PFSK-1 (cell line): ENCODE data around the gene LRRC47.

Experiments
- FOXP2 ChIP-seq: optimal IDR thresholded peaks from 2 replicates; pipeline ENCODE3; 2011; ENCODE audit warnings: borderline replicate concordance, control low read depth, inconsistent platforms; ENCODE audit not compliant: insufficient read depth; ENCODE audit errors: extremely low read length, extremely low read depth
- POLR2AphosphoS5 ChIP-seq: IDR thresholded peaks from 2 replicates; pipeline ENCODE4 v1.6.1; 2012; ENCODE audit warnings: low read depth, mild to moderate bottlenecking, control low read depth, low read length, moderate library complexity
- SIN3A ChIP-seq: IDR thresholded peaks from 2 replicates; pipeline ENCODE4 v1.6.1; 2012; ENCODE audit warnings: mild to moderate bottlenecking, low read length, moderate library complexity, borderline replicate concordance; ENCODE audit not compliant: insufficient read depth
- TAF1 ChIP-seq: IDR thresholded peaks from 2 replicates; pipeline ENCODE4 v1.6.1; 2012; ENCODE audit warnings: low read length, control low read depth, borderline replicate concordance; ENCODE audit not compliant: insufficient read depth
- TF ChIP-seq, protein P1 (sequence below), 2 experiments: IDR thresholded peaks; 2 replicates each; pipeline versions ENCODE4 v1.6.1 to v1.8.0; 2011 to 2012; ENCODE audit warnings: low read depth in 2 of 2, low read length in 2 of 2, control low read depth in 1 of 2, inconsistent platforms in 1 of 2, mild to moderate bottlenecking in 1 of 2, moderate library complexity in 1 of 2; ENCODE audit not compliant: insufficient read depth in 1 of 2

The LRRC47 gene

DNA sequence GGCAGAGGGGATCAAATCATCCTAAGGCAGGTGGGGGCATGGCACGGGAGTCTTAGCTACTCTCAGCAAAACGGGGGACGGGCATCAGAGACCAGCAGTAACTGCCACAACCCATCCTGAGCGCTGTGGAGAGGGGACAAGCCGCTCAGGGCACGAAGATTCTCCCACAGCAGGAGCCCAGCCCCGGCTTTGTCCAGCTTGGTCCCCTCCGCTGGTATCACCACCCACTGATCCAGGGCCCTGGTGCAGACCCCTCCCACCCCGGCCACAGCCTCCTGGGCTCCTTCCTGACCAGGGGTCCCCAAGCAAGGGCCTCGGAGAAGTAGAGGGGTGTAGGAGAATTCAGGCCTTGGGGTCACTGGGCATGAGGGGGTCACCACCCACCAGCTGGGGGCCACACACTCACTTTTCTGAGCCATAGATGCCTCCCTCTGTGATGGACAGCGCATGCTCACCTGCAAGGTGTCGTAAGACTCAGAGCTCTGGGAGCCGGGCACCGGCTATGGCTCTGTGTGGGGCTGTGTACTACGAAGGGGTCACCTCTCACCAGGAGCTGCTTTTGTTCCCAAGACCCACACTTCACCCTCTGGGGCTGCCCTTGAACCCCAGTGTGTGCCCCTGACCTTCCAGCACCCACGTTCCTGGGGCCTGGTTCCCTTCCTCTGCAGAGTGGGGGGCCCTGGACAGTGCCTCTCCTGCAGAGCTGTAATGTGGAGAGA, 26.1 kb downstream of the LRRC47 start:
- TF ChIP-seq, protein P1, sequence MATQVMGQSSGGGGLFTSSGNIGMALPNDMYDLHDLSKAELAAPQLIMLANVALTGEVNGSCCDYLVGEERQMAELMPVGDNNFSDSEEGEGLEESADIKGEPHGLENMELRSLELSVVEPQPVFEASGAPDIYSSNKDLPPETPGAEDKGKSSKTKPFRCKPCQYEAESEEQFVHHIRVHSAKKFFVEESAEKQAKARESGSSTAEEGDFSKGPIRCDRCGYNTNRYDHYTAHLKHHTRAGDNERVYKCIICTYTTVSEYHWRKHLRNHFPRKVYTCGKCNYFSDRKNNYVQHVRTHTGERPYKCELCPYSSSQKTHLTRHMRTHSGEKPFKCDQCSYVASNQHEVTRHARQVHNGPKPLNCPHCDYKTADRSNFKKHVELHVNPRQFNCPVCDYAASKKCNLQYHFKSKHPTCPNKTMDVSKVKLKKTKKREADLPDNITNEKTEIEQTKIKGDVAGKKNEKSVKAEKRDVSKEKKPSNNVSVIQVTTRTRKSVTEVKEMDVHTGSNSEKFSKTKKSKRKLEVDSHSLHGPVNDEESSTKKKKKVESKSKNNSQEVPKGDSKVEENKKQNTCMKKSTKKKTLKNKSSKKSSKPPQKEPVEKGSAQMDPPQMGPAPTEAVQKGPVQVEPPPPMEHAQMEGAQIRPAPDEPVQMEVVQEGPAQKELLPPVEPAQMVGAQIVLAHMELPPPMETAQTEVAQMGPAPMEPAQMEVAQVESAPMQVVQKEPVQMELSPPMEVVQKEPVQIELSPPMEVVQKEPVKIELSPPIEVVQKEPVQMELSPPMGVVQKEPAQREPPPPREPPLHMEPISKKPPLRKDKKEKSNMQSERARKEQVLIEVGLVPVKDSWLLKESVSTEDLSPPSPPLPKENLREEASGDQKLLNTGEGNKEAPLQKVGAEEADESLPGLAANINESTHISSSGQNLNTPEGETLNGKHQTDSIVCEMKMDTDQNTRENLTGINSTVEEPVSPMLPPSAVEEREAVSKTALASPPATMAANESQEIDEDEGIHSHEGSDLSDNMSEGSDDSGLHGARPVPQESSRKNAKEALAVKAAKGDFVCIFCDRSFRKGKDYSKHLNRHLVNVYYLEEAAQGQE (IDR thresholded peaks at IDR 0.05; ENCODE audit: insufficient read depth in 1 of 2, low read depth in 2 of 2, low read length in 2 of 2) = no peak
- TF ChIP-seq SIN3A (no peak), POLR2AphosphoS5 (no peak), FOXP2 (no peak), TAF1 (no peak)

- TF ChIP-seq SIN3A (no peak), TAF1 (no peak), FOXP2 (no peak), POLR2AphosphoS5 (no peak)
- TF ChIP-seq, protein P1 (IDR thresholded peaks at IDR 0.05; ENCODE audit: insufficient read depth in 1 of 2, low read depth in 2 of 2, low read length in 2 of 2) = no peak
These were observed 27.4 kb downstream of the LRRC47 start for GRCh38 chr1:3768811-3769390.

- TF ChIP-seq, protein P1 (IDR thresholded peaks at IDR 0.05; ENCODE audit: insufficient read depth in 1 of 2, low read depth in 2 of 2, low read length in 2 of 2) = no peak
- no peak for TF ChIP-seq SIN3A
- no peak for TF ChIP-seq TAF1
- TF ChIP-seq FOXP2 = no peak
- TF ChIP-seq POLR2AphosphoS5 = no peak
These were observed 28.9 kb downstream of the LRRC47 start for GRCh38 chr1:3767328-3767925.

GRCh38 chr1:3763351-3764125, 32.8 kb downstream of the LRRC47 start:
- TF ChIP-seq, protein P1 (IDR thresholded peaks at IDR 0.05; ENCODE audit: insufficient read depth in 1 of 2, low read depth in 2 of 2, low read length in 2 of 2) = no peak
